BLaER1 (cell line): ENCODE results near the gene LY9.

Experiments
- H3K27ac ChIP-seq: shearing (Covaris generic); formaldehyde crosslinking; 2 replicates; pipeline ENCODE4 v1.8.1; 2022
- H3K27me3 ChIP-seq: shearing (Covaris generic); formaldehyde crosslinking; 2 replicates; pipeline ENCODE4 v1.8.1; 2022
- H3K36me3 ChIP-seq: shearing (Covaris generic); formaldehyde crosslinking; 2 replicates; pipeline ENCODE4 v1.8.1; 2022
- H3K4me1 ChIP-seq: shearing (Covaris generic); formaldehyde crosslinking; 2 replicates; pipeline ENCODE4 v1.8.1; 2022
- H3K4me2 ChIP-seq: shearing (Covaris generic); formaldehyde crosslinking; 2 replicates; pipeline ENCODE4 v1.8.1; 2022
- H3K4me3 ChIP-seq: shearing (Covaris generic); formaldehyde crosslinking; 2 replicates; pipeline ENCODE4 v1.8.1; 2022
- H3K9ac ChIP-seq: shearing (Covaris generic); formaldehyde crosslinking; 2 replicates; pipeline ENCODE4 v1.8.1; 2022
- H3K9me3 ChIP-seq: shearing (Covaris generic); formaldehyde crosslinking; 2 replicates; pipeline ENCODE4 v1.8.1; 2022
- H4K20me1 ChIP-seq: shearing (Covaris generic); formaldehyde crosslinking; 2 replicates; pipeline ENCODE4 v1.8.1; 2022
- Cebpa-rat ChIP-seq: shearing (Covaris generic); IDR thresholded peaks from 2 replicates; pipeline ENCODE4 v1.8.1; 2022

Gene LY9

DNA sequence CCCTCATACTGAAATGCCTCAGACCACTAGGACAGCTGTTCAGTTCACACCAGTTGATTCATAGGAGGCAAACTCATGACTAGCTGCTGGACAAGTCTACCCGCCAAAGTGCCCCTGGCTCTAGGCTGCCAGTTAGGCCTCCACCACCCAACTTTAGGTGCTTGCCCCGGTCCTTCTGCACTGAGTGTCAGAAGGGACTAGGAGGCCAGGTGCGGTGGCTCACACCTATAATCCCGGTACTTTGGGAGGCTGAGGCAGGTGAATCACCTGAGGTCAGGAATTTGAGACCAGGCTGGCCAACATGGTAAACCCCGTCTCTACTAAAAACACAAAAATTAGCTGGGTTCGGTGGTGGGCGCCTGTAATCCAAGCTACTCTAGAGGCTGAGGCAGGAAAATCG is 18.9 kb downstream of the LY9 start:
- Histone ChIP-seq H3K4me2 (no peak overlapping the region), H3K27ac (no peak overlapping the region), H3K9me3 (no peaks in the 10 kb centered on the region), H3K9ac (no peak overlapping the region), H3K4me3 (no peak overlapping the region), H3K36me3 (peaks cover 41% of the 10 kb centered on the region), H3K27me3 (no peaks in the 10 kb centered on the region), H3K4me1 (no peaks in the 10 kb centered on the region), H4K20me1 (no peaks in the 10 kb centered on the region)
- TF ChIP-seq Cebpa-rat = no peak

- TF ChIP-seq Cebpa-rat = no peak
- Histone ChIP-seq H3K4me3 (no peak overlapping the region), H3K27me3 (no peaks in the 10 kb centered on the region), H3K36me3 (peaks cover 37% of the 10 kb centered on the region), H3K4me1 (no peaks in the 10 kb centered on the region), H3K4me2 (no peak overlapping the region), H3K9me3 (no peaks in the 10 kb centered on the region), H4K20me1 (no peaks in the 10 kb centered on the region), H3K9ac (no peak overlapping the region), H3K27ac (no peak overlapping the region)
These were observed 22.4 kb downstream of the LY9 start for GRCh38 chr1:160818207-160818937.

DNA sequence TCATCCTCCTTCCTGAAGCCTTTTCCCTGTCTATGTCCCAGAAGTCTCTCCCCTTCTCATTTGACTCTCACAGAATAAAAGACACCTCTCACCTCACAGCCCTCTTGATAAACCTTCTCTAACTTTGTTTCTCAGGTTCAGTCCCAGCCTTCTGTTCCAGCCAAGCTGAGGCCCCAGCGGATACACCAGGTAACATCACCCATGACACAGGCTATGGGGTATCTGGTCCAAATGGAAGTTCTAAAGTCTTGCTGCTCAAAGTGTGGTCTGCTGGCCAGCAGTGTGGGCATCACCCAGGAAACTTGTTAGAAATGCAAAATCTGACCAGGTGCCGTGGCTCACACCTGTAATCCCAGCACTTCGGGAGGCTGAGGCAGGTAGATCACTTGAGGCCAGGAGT is 23.2 kb downstream of the LY9 start:
- Histone ChIP-seq H3K36me3 (peaks cover 37% of the 10 kb centered on the region), H3K4me3 (no peak overlapping the region), H3K9ac (no peak overlapping the region), H4K20me1 (no peaks in the 10 kb centered on the region), H3K4me1 (no peaks in the 10 kb centered on the region), H3K4me2 (no peak overlapping the region), H3K27me3 (no peaks in the 10 kb centered on the region), H3K27ac (no peak overlapping the region), H3K9me3 (no peaks in the 10 kb centered on the region)
- no peak for TF ChIP-seq Cebpa-rat

DNA sequence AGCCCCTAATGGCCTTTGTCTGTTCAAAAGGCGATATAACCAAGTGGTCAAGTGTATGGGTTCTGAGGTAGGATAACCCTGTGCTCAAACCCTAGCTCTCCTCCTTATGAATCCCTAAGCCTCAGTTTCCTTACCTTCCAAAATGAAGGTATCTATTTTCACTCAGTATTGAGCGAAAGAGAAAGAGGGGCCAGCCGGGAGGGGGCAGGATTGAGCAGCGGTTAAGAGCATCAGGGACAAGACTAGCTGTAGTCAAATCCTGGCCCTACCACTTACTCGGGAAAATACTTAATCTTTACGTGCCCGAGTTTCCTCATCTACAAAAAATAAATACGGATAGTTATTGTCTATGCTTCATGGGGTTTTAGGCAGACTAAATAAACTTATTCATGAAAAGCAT is 25.7 kb downstream of the LY9 start:
- Histone ChIP-seq H3K36me3 (peaks cover 14% of the 10 kb centered on the region), H3K4me1 (no peaks in the 10 kb centered on the region), H3K9ac (no peak overlapping the region), H3K4me3 (no peak overlapping the region), H4K20me1 (no peaks in the 10 kb centered on the region), H3K27ac (no peak overlapping the region), H3K4me2 (no peak overlapping the region), H3K27me3 (no peaks in the 10 kb centered on the region), H3K9me3 (no peaks in the 10 kb centered on the region)
- no peak for TF ChIP-seq Cebpa-rat

GRCh38 chr1:160823296-160823695 is 27.3 kb downstream of the LY9 start:
- Histone ChIP-seq H3K27me3 (no peaks in the 10 kb centered on the region), H4K20me1 (no peaks in the 10 kb centered on the region), H3K9ac (no peak overlapping the region), H3K9me3 (no peaks in the 10 kb centered on the region), H3K27ac (no peak overlapping the region), H3K4me2 (no peak overlapping the region), H3K36me3 (peaks cover 12% of the 10 kb centered on the region), H3K4me3 (no peak overlapping the region), H3K4me1 (no peaks in the 10 kb centered on the region)
- TF ChIP-seq Cebpa-rat = no peak

DNA sequence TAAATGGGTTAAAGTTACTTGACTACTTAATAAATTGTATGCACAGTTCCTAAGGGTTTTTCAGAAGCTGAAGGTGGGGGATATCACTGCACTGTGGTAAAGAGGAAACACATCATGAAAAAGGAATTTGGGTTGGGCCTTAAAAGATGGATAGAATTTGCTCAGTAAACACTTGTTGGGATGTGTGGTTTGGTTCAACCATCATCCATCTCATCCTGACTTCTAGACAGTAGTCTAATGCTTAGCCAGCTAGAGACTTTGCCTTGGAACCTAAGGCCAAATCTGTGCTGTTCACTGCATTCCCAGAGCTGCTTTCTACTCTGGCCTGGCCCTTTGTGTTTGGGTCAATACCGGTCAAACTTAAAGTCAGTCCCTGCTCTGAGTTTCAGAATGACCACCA is 30.6 kb downstream of the LY9 start:
- H3K4me2 ChIP-seq = no peak overlapping the region
- H3K27ac ChIP-seq = no peak overlapping the region

DNA sequence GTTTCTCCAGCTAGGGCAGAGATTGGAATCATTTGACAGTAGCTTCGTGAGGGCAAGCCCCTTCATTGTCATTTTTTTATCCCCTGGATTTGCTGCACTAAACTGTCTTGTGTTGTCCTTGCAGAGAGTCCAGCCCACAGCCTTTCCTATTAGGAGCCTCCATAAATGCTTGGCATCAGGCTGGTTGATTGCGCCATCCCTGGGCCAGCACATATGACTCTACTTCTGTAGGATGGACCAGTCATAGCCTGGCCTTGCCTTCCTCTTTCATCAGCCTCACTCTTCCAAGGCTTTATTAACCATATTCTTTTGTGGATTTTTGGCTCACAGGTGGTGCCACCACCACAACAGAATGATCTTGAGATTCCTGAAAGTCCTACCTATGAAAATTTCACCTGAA is 31.4 kb downstream of the LY9 start:
- no peak overlapping the region for H3K4me2 ChIP-seq

More for the DNA sequence above, 30.6 kb downstream of the LY9 start:
- Histone ChIP-seq H4K20me1 (no peaks in the 10 kb centered on the region), H3K4me1 (peaks cover 15% of the 10 kb centered on the region), H3K9ac (no peak overlapping the region), H3K36me3 (peaks cover 12% of the 10 kb centered on the region; the same call in 1 of the 2 replicates), H3K9me3 (no peaks in the 10 kb centered on the region), H3K4me3 (no peak overlapping the region), H3K27me3 (no peaks in the 10 kb centered on the region)
- no peak for TF ChIP-seq Cebpa-rat

GRCh38 chr1:160829766-160830165 is 33.8 kb downstream of the LY9 start:
- no peaks in the 10 kb centered on the region for H3K27me3 ChIP-seq
- no peaks in the 10 kb centered on the region for H3K9me3 ChIP-seq
- no peak for TF ChIP-seq Cebpa-rat
- peak overlapping the region; percentile 23; the same call in 1 of the 2 replicates for H3K4me2 ChIP-seq
- H3K4me3 ChIP-seq = no peak overlapping the region
- no peaks in the 10 kb centered on the region for H4K20me1 ChIP-seq
- H3K4me1 ChIP-seq = peaks cover 21% of the 10 kb centered on the region
- no peaks in the 10 kb centered on the region for H3K36me3 ChIP-seq
- no peak overlapping the region for H3K27ac ChIP-seq
- H3K9ac ChIP-seq = no peak overlapping the region

More for the DNA sequence above, 31.4 kb downstream of the LY9 start:
- Histone ChIP-seq H3K27ac (no peak overlapping the region), H3K27me3 (no peaks in the 10 kb centered on the region), H3K4me3 (no peak overlapping the region), H3K36me3 (peaks cover 12% of the 10 kb centered on the region; the same call in 1 of the 2 replicates), H3K9ac (no peak overlapping the region), H4K20me1 (no peaks in the 10 kb centered on the region), H3K4me1 (peaks cover 15% of the 10 kb centered on the region), H3K9me3 (no peaks in the 10 kb centered on the region)
- peak; percentile 24; the same call in 1 of the 2 replicates for TF ChIP-seq Cebpa-rat

GRCh38 chr1:160830321-160831153 is 34.6 kb downstream of the LY9 start:
- Histone ChIP-seq H3K4me2 (peak overlapping the region; percentile 23; the same call in 1 of the 2 replicates), H3K36me3 (no peaks in the 10 kb centered on the region), H3K9me3 (no peaks in the 10 kb centered on the region), H3K27me3 (no peaks in the 10 kb centered on the region), H3K9ac (no peak overlapping the region), H3K27ac (no peak overlapping the region), H3K4me3 (no peak overlapping the region), H3K4me1 (peaks cover 29% of the 10 kb centered on the region), H4K20me1 (no peaks in the 10 kb centered on the region)
- TF ChIP-seq Cebpa-rat = no peak
